Activated CD8-positive, alpha-beta memory T cell treated with anti-CD3 and anti-CD28 coated beads, Interleukin-2, amount 10 ng/mL, durations not matched to agents 7 days and 5 days (primary cell): ENCODE measurements around the gene VPS26C. TPM values are rescaled to one million over a fixed set of nuclear protein-coding genes. Genes with fewer than 3 reads are reported as not detected.

Experiments
- ATAC-seq: fragments of 150-1000 bp; cut with Tn5 transposase; one replicate; pipeline ENCODE4 v1.10.0; 2021; ENCODE audit warnings: moderate library complexity
- CTCF ChIA-PET: fragments of 350-600 bp; sonication (Branson Sonifier 250); formaldehyde crosslinking; loops from one replicate; lab custom pipeline; 2021; ENCODE audit warnings: antibody characterized with exemption; lab: Charles Lee
- DNase-seq: peaks from one replicate; pipeline ENCODE4 v3.0.0-alpha.2; 2020
- H3K27ac Mint-ChIP-seq: one replicate; pipeline ENCODE4 v1.8.0; 2021; ENCODE audit warnings: mild to moderate bottlenecking, mixed read lengths
- H3K27me3 Mint-ChIP-seq: one replicate; pipeline ENCODE4 v1.8.0; 2021; ENCODE audit warnings: mixed read lengths
- H3K36me3 Mint-ChIP-seq: one replicate; pipeline ENCODE4 v1.8.0; 2021; ENCODE audit warnings: mild to moderate bottlenecking, mixed read lengths
- H3K4me1 Mint-ChIP-seq: one replicate; pipeline ENCODE4 v1.8.0; 2021; ENCODE audit warnings: mixed read lengths
- H3K4me3 Mint-ChIP-seq: one replicate; pipeline ENCODE4 v1.8.0; 2021; ENCODE audit warnings: mild to moderate bottlenecking, moderate library complexity, mixed read lengths
- H3K9me3 Mint-ChIP-seq: one replicate; pipeline ENCODE4 v1.8.0; 2022; ENCODE audit warnings: low read depth, mixed read lengths
- total RNA-seq, 2 experiments: library from RNA; stranded (reverse); gene quantifications; one replicate each; pipeline ENCODE4 v1.2.3, GENCODE V29; 2021

The VPS26C gene
- total RNA-seq, 2 experiments from 2014 or later: 83.1 to 94.3 TPM

GRCh38 chr21:37237346-37237745 is 29.8 kb downstream of the VPS26C start:
- H3K36me3 Mint-ChIP-seq: peaks cover 60% of the 10 kb centered on the region
- H3K4me1 Mint-ChIP-seq: peaks cover 57% of the 10 kb centered on the region
- H3K9me3 Mint-ChIP-seq: no peaks in the 10 kb centered on the region
- peak overlapping the region; percentile 92 for H3K27ac Mint-ChIP-seq
- CTCF ChIA-PET: no interaction called here
- DNase-seq (no peak), ATAC-seq (no peak)
- H3K4me3 Mint-ChIP-seq: no peak overlapping the region
- H3K27me3 Mint-ChIP-seq: no peaks in the 10 kb centered on the region

DNA sequence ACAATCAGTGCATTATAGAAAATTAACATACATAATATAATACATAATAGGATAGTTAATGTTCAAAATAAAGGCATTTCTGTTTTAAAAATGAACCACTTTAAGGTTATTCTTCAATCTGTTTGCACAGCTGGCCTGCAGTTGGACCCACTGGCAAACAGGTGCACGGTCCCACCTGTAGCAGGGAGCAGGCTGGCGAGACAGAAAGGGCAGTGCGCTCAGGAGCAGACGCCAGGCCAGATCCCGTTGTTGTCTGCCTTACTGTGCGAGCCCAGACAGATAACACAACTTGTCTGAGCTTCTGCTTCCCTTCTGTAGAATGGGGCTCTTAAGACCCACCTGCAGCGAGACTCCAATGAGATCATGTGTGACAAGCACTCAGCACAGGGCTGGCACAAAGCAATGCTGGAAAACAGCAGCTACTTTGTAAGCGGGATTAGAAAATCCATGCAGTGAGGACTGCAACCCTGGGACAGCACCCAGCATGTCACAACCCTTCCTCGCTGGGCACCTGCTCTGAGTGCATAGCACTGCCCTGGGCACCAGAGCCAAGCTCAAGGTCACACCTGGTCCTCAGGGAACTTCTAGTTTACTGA is 33.5 kb downstream of the VPS26C start:
- CTCF ChIA-PET: interaction anchor here (0.9 to 1.2 kb wide), 2 partner anchors 10 to 17 kb away, joined by 3 to 4 read pairs; no protein-coding TSS in a partner anchor
- H3K4me1 Mint-ChIP-seq: peaks cover 31% of the 10 kb centered on the region
- H3K36me3 Mint-ChIP-seq: peaks cover 58% of the 10 kb centered on the region

GRCh38 chr21:37232274-37233018 is 34.7 kb downstream of the VPS26C start:
- Mint-ChIP-seq H3K4me1 (peaks cover 22% of the 10 kb centered on the region), H3K27ac (peak overlapping the region; percentile 39), H3K27me3 (no peaks in the 10 kb centered on the region), H3K36me3 (peaks cover 58% of the 10 kb centered on the region), H3K9me3 (no peaks in the 10 kb centered on the region), H3K4me3 (no peak overlapping the region)
- no peak for ATAC-seq
- no peak for DNase-seq
- CTCF ChIA-PET: no interaction called here

More for the DNA sequence above, 33.5 kb downstream of the VPS26C start:
- no peak for ATAC-seq
- H3K27ac Mint-ChIP-seq: no peak overlapping the region
- H3K9me3 Mint-ChIP-seq: no peaks in the 10 kb centered on the region
- no peak overlapping the region for H3K4me3 Mint-ChIP-seq
- H3K27me3 Mint-ChIP-seq: no peaks in the 10 kb centered on the region
- no peak for DNase-seq

DNA sequence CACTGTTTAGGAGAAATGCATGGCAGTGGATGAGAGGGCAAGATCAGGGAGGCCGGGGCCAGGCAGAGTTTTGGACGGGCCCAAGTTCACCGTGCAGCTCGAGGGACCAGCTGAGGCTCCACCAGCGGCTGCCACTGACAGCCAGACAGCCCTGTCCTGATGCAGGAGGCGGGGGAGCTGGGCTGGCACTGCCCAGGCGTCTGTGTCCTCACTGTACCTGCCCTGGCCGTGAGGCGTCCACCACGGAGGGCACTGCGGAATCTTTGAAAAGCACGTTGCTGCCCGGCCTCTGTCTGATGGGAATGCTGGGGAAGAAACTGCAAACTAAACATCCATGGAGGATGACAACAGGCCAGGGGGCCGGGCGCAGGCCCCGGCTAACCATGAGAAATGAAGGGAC is 35.5 kb downstream of the VPS26C start:
- peaks cover 20% of the 10 kb centered on the region for H3K4me1 Mint-ChIP-seq
- H3K27ac Mint-ChIP-seq: no peak overlapping the region
- peaks cover 58% of the 10 kb centered on the region for H3K36me3 Mint-ChIP-seq
- no peak overlapping the region for H3K4me3 Mint-ChIP-seq
- CTCF ChIA-PET: no interaction called here
- H3K27me3 Mint-ChIP-seq: no peaks in the 10 kb centered on the region
- no peaks in the 10 kb centered on the region for H3K9me3 Mint-ChIP-seq
- no peak for ATAC-seq
- DNase-seq: no peak

GRCh38 chr21:37231249-37231645 is 35.9 kb downstream of the VPS26C start:
- Mint-ChIP-seq H3K27ac (no peak overlapping the region), H3K36me3 (peaks cover 59% of the 10 kb centered on the region)
- no peak for ATAC-seq

GRCh38 chr21:37230632-37231248 is 36.4 kb downstream of the VPS26C start:
- CTCF ChIA-PET: interaction anchor here (0.9 to 1.3 kb wide), 2 partner anchors 8 to 13 kb away, joined by 3 to 5 read pairs; no protein-coding TSS in a partner anchor
- Mint-ChIP-seq H3K36me3 (peaks cover 62% of the 10 kb centered on the region), H3K27me3 (no peaks in the 10 kb centered on the region), H3K4me3 (no peak overlapping the region), H3K27ac (no peak overlapping the region), H3K9me3 (no peaks in the 10 kb centered on the region), H3K4me1 (peaks cover 24% of the 10 kb centered on the region)
- no peak for DNase-seq
- ATAC-seq: no peak

More at GRCh38 chr21:37231249-37231645, 35.9 kb downstream of the VPS26C start:
- no peaks in the 10 kb centered on the region for H3K27me3 Mint-ChIP-seq
- CTCF ChIA-PET: no interaction called here
- no peaks in the 10 kb centered on the region for H3K9me3 Mint-ChIP-seq
- no peak for DNase-seq
- H3K4me3 Mint-ChIP-seq: no peak overlapping the region
- H3K4me1 Mint-ChIP-seq: peaks cover 21% of the 10 kb centered on the region

- H3K4me3 Mint-ChIP-seq: no peak overlapping the region
- H3K27ac Mint-ChIP-seq: no peak overlapping the region
- no peaks in the 10 kb centered on the region for H3K9me3 Mint-ChIP-seq
- ATAC-seq (no peak), DNase-seq (no peak)
- peaks cover 78% of the 10 kb centered on the region for H3K36me3 Mint-ChIP-seq
- H3K4me1 Mint-ChIP-seq: peaks cover 49% of the 10 kb centered on the region
- H3K27me3 Mint-ChIP-seq: no peaks in the 10 kb centered on the region
- CTCF ChIA-PET: interaction anchor here (1.4 kb wide), 1 partner anchor 144 kb away, joined by 3 read pairs; no protein-coding TSS in a partner anchor
Observed at GRCh38 chr21:37228003-37228400, 39.1 kb downstream of the VPS26C start.

DNA sequence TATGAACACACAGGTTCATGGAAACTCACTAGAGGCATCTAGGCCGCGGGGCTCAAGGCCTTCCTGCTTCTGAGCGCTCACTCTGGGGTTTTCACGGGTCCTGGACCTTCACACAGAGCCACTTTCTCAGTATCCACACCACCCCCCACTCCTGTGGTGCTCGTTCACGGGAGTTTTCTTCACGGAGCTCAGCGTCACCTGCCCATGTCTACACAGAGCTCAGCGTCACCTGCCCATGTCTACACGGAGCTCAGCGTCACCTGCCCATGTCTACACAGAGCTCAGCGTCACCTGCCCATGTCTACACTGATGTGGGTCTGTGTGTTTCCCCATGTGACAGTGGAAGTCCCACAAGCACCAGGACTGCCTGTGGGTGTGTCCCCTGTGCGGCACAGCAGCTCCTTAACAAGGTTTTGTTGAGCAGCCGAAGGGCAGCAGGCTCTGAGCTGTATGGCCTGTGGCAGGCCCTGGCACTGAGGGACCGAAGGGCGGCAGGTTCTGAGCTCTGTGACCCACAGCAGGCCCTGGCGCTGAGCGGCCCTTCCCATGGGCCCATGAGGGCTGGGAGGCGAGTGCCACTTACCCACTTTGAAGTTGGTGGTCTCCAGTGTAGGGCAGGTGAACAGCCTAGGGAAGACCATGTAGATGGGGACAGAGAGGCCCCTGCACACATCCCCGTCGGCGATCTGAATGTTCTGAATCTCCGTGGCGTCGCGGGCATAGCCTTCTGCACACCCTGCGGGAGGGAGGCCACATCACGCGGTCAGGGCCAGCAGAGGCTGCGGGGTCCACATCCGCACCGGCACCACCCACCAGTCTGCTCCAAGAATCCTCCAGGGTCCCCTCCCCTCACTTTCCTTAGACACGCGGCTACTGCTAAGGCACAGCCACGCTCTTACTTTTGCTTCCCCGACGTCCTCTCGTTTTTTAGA is 39.8 kb downstream of the VPS26C start:
- H3K27ac Mint-ChIP-seq: peak overlapping the region; percentile 95

DNA sequence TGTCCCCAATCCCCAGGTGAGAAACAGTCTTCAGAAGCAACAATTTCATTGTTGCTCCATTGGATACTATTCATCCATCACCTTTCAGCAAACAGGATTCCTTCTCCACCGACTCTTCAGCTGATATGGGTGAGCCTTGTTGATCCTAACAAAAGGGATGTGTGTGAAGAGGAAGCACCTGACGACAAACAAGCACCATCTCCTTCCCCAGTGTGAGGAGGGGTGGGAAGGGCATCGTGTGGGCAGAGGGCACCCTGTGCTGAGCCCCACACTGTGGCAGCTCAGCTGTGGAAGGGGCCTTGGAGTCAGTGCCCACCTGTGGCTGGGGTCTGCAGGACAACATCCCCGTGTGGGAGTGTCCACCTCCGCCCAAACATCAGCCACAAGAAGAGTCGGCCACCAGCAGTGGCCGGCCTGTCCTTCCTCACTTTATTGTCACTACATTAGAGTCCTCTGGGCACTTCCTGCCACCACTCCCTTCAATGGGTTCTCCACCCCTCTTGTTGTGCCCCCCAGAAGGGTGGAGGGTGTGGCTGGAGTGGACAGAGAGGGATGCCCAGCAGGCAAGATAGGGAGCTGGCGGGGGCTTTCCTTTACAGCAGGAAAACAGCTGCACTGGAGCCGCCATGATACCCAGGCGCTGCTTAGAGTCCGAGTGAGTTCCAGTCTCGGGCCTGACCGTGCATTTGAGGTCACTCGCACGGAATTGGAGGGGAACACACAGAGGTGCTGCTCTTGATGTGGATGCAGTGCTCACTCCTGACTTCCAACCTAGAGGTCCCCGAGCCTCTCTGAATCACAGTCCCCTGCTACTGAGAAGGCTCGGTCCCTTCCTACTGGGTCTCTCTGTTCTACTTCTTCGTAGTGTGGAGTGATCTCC is 40.9 kb downstream of the VPS26C start:
- Mint-ChIP-seq H3K9me3 (no peaks in the 10 kb centered on the region), H3K4me3 (peak overlapping the region; percentile 64), H3K4me1 (peaks cover 57% of the 10 kb centered on the region), H3K36me3 (peaks cover 70% of the 10 kb centered on the region), H3K27me3 (no peaks in the 10 kb centered on the region), H3K27ac (peak overlapping the region; percentile 95)
- ATAC-seq (no peak), DNase-seq (no peak)
- CTCF ChIA-PET: interaction anchor here (1.2 to 1.6 kb wide), 3 partner anchors 17 to 338 kb away, joined by 3 to 4 read pairs (median 3); partner anchors contain the start of gene VPS26C

More for the DNA sequence above, 39.8 kb downstream of the VPS26C start:
- Mint-ChIP-seq H3K27me3 (no peaks in the 10 kb centered on the region), H3K9me3 (no peaks in the 10 kb centered on the region), H3K36me3 (peaks cover 77% of the 10 kb centered on the region), H3K4me1 (peaks cover 53% of the 10 kb centered on the region), H3K4me3 (no peak overlapping the region)
- DNase-seq: no peak
- ATAC-seq: no peak
- CTCF ChIA-PET: interaction anchor here (1.4 kb wide), 1 partner anchor 144 kb away, joined by 3 read pairs; no protein-coding TSS in a partner anchor

- Mint-ChIP-seq H3K27ac (peak overlapping the region; percentile 95), H3K9me3 (no peaks in the 10 kb centered on the region), H3K27me3 (no peaks in the 10 kb centered on the region), H3K36me3 (peaks cover 66% of the 10 kb centered on the region), H3K4me1 (peaks cover 64% of the 10 kb centered on the region), H3K4me3 (peak overlapping the region; percentile 64)
- ATAC-seq (peak; percentile 40), DNase-seq (peak; percentile 91)
- CTCF ChIA-PET: interaction anchor here (0.9 to 1.6 kb wide), 7 partner anchors 19 to 339 kb away, joined by 3 to 4 read pairs (median 3); partner anchors contain the start of gene VPS26C
Observed at GRCh38 chr21:37224861-37225839, 42.0 kb downstream of the VPS26C start.

DNA sequence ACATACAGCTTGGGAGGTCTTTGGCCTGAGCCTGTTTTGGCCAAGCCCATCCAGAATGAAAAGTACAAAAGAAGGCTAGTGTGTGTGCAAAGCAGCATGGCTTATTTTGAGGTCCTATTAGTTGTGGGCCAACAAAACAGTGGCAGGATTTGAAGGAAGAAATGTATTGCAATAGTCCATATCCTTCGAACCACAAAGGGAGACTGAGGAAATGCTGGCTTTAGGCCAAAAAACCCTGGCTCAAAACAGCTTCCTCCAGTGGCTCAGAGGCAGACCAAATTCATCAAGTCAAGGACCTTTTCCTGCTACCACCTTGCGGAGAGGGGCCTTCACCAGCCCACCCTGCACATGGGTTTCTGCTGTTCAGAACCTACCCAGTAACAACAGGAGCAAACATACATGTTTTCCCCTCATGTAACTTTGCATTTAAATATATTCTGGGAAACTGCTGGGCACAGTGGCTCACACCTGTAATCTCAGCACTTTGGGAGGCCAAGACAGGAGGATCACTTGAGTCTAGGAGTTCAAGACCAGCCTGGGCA is 43.3 kb downstream of the VPS26C start:
- H3K9me3 Mint-ChIP-seq: no peaks in the 10 kb centered on the region
- H3K4me1 Mint-ChIP-seq: peaks cover 72% of the 10 kb centered on the region
- peaks cover 64% of the 10 kb centered on the region for H3K36me3 Mint-ChIP-seq
- CTCF ChIA-PET: interaction anchor here (0.9 to 1.3 kb wide), 2 partner anchors 247 to 340 kb away, joined by 3 read pairs; no protein-coding TSS in a partner anchor
- no peak for ATAC-seq
- peak overlapping the region; percentile 95 for H3K27ac Mint-ChIP-seq
- no peaks in the 10 kb centered on the region for H3K27me3 Mint-ChIP-seq
- no peak for DNase-seq
- H3K4me3 Mint-ChIP-seq: peak overlapping the region; percentile 55
